ENCODE data around the gene B4GALT4. TPM values are rescaled to one million over a fixed set of nuclear protein-coding genes. Genes with fewer than 3 reads are reported as not detected.

The B4GALT4 gene
- total RNA-seq, 5 donors from 2014 or later (not counting 1 experiment from before 2014, with no cell fraction given) = 14.0 to 33.7 (median 18.2) TPM

- ChIA-PET POLR2A (interaction anchor here (0.5 to 0.8 kb wide), 5 partner anchors 8 to 1525 kb away, joined by 3 to 8 read pairs (median 4); partner anchors contain the start of gene B4GALT4 (in 1 of the 2)), CTCF (interaction anchor here (1.2 to 2.3 kb wide), 5 partner anchors 8 to 135 kb away, joined by 3 to 14 read pairs (median 7); no protein-coding TSS in a partner anchor)
- H3K27ac ChIP-seq (ENCODE audit: low read length) = peak overlapping the region; percentile 52
- peaks cover 17 to 76% of the 10 kb centered on the region in 2 donors for H3K36me3 ChIP-seq (ENCODE audit: control insufficient read depth in 2 of 2, extremely low read depth in 1 of 2, insufficient read depth in 1 of 2, low read length in 1 of 2)
- H3K27me3 ChIP-seq (replicated peaks in 1 of 2; ENCODE audit: control insufficient read depth in 2 of 2, extremely low read depth in 1 of 2, insufficient read depth in 2 of 2, low read length in 1 of 2) = no peaks in the 10 kb centered on the region
- Mint-ChIP-seq H3K4me3 (peak overlapping the region; percentile 41 to 60 (median 54)), H3K4me1 (peaks cover 38 to 47% (median 42%) of the 10 kb centered on the region in 3 donors), H3K27me3 (no peaks in the 10 kb centered on the region), H3K9me3 (no peaks in the 10 kb centered on the region), H3K36me3 (peaks cover 62% of the 10 kb centered on the region), H3K27ac (peak overlapping the region; percentile 89 to 93)
- ATAC-seq (replicated peaks in 1 of 4) (peak; percentile 94 to 100 (median 94)), DNase-seq (peak in 27 of 35 experiments; percentile 6 to 64 (median 32))
- H3K4me1 ChIP-seq (ENCODE audit: control insufficient read depth in 1 of 2, extremely low read depth in 1 of 2, insufficient read depth in 2 of 2, low read length in 2 of 2) = peaks cover 11 to 18% of the 10 kb centered on the region in 2 experiments
- no peaks in the 10 kb centered on the region for H3K9me3 ChIP-seq
- WGBS (ENCODE audit: insufficient coverage) = 20% methylated on average over 1 of the region's 4 CpGs
- H3K4me3 ChIP-seq (ENCODE audit: control insufficient read depth in 1 of 2, extremely low read depth in 1 of 2, low read length in 1 of 2) = no peak overlapping the region
Observed at GRCh38 chr3:119219069-119219468, 21.6 kb downstream of the B4GALT4 start.

GRCh38 chr3:119211803-119212202, 28.9 kb downstream of the B4GALT4 start:
- ATAC-seq (replicated peaks in 1 of 4) (no peak), DNase-seq (no peak)
- Mint-ChIP-seq H3K27me3 (no peaks in the 10 kb centered on the region), H3K36me3 (peaks cover 70% of the 10 kb centered on the region), H3K9me3 (no peaks in the 10 kb centered on the region), H3K4me1 (peaks cover 25 to 43% (median 35%) of the 10 kb centered on the region in 3 donors), H3K4me3 (no peak overlapping the region), H3K27ac (no peak overlapping the region)
- H3K27me3 ChIP-seq (replicated peaks in 1 of 2; ENCODE audit: control insufficient read depth in 2 of 2, extremely low read depth in 1 of 2, insufficient read depth in 2 of 2, low read length in 1 of 2) = no peaks in the 10 kb centered on the region
- H3K4me1 ChIP-seq (ENCODE audit: control insufficient read depth in 1 of 2, extremely low read depth in 1 of 2, insufficient read depth in 2 of 2, low read length in 2 of 2) = peaks cover 7 to 22% of the 10 kb centered on the region in 2 experiments
- H3K36me3 ChIP-seq (ENCODE audit: control insufficient read depth in 2 of 2, extremely low read depth in 1 of 2, insufficient read depth in 1 of 2, low read length in 1 of 2) = peaks cover 8 to 61% of the 10 kb centered on the region in 2 donors
- no peak overlapping the region for H3K4me3 ChIP-seq (ENCODE audit: control insufficient read depth in 1 of 2, extremely low read depth in 1 of 2, low read length in 1 of 2)
- POLR2A ChIA-PET = no interaction called here
- CTCF ChIA-PET = interaction anchor here in 1 of 2 donors (0.8 kb wide), 1 partner anchor 27 kb away, joined by 3 read pairs; no protein-coding TSS in a partner anchor
- no CpG with 5 or more reads among the region's 6 CpGs for WGBS (ENCODE audit: insufficient coverage)
- H3K27ac ChIP-seq (ENCODE audit: low read length) = no peak overlapping the region
- H3K9me3 ChIP-seq = no peaks in the 10 kb centered on the region

- Mint-ChIP-seq H3K27ac (peak overlapping the region in 1 of 2 donors; percentile 49), H3K36me3 (peaks cover 69% of the 10 kb centered on the region), H3K4me3 (no peak overlapping the region), H3K27me3 (no peaks in the 10 kb centered on the region), H3K4me1 (peaks cover 31 to 49% (median 41%) of the 10 kb centered on the region in 3 donors), H3K9me3 (no peaks in the 10 kb centered on the region)
- ChIA-PET CTCF (interaction anchor here in 1 of 2 donors (0.6 to 0.8 kb wide), 2 partner anchors 19 to 28 kb away, joined by 3 read pairs; no protein-coding TSS in a partner anchor), POLR2A (interaction anchor here (0.6 to 0.7 kb wide), 2 partner anchors 8 to 245 kb away, joined by 6 to 8 read pairs; no protein-coding TSS in a partner anchor)
- Histone ChIP-seq H3K36me3 (ENCODE audit: control insufficient read depth in 2 of 2, extremely low read depth in 1 of 2, insufficient read depth in 1 of 2, low read length in 1 of 2) (peaks cover 8 to 55% of the 10 kb centered on the region in 2 donors), H3K27ac (ENCODE audit: low read length) (no peak overlapping the region), H3K9me3 (no peaks in the 10 kb centered on the region), H3K27me3 (replicated peaks in 1 of 2; ENCODE audit: control insufficient read depth in 2 of 2, extremely low read depth in 1 of 2, insufficient read depth in 2 of 2, low read length in 1 of 2) (no peaks in the 10 kb centered on the region), H3K4me1 (ENCODE audit: control insufficient read depth in 1 of 2, extremely low read depth in 1 of 2, insufficient read depth in 2 of 2, low read length in 2 of 2) (peaks cover 13 to 28% of the 10 kb centered on the region in 2 experiments), H3K4me3 (ENCODE audit: control insufficient read depth in 1 of 2, extremely low read depth in 1 of 2, low read length in 1 of 2) (no peak overlapping the region)
- no peak for ATAC-seq (replicated peaks in 1 of 4)
- 70% methylated on average over 4 of the region's 4 CpGs for WGBS (ENCODE audit: insufficient coverage)
- no peak for DNase-seq
Observed at GRCh38 chr3:119211193-119211592, 29.5 kb downstream of the B4GALT4 start.

DNA sequence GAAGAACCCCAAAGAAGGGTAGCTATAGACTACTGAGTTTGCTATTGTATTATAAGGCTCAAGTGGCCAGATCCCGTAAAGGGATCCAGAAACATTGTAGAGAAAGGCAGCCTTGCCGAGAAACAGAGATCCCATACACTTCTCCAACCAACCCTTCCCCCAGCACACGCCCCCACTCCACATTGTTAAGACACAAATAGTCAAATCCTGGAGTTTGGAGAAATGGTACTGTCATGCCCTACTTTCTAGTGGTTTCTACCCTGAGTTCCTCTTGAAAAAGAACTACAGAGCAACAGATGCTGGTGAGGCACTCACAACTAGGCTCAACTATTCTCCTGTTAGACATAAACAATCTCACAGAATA, 33.2 kb downstream of the B4GALT4 start:
- Mint-ChIP-seq H3K36me3 (peaks cover 42% of the 10 kb centered on the region), H3K27me3 (no peaks in the 10 kb centered on the region), H3K9me3 (no peaks in the 10 kb centered on the region), H3K4me1 (peaks cover 50 to 67% (median 64%) of the 10 kb centered on the region in 3 donors), H3K4me3 (peak overlapping the region in 1 of 3 donors; percentile 74), H3K27ac (peak overlapping the region; percentile 85 to 87)
- Histone ChIP-seq H3K27ac (ENCODE audit: low read length) (peak overlapping the region; percentile 15), H3K9me3 (no peaks in the 10 kb centered on the region), H3K27me3 (replicated peaks in 1 of 2; ENCODE audit: control insufficient read depth in 2 of 2, extremely low read depth in 1 of 2, insufficient read depth in 2 of 2, low read length in 1 of 2) (no peaks in the 10 kb centered on the region), H3K36me3 (ENCODE audit: control insufficient read depth in 2 of 2, extremely low read depth in 1 of 2, insufficient read depth in 1 of 2, low read length in 1 of 2) (peaks cover 5 to 21% of the 10 kb centered on the region in 2 donors), H3K4me1 (ENCODE audit: control insufficient read depth in 1 of 2, extremely low read depth in 1 of 2, insufficient read depth in 2 of 2, low read length in 2 of 2) (peaks cover 24 to 43% of the 10 kb centered on the region in 2 experiments), H3K4me3 (ENCODE audit: control insufficient read depth in 1 of 2, extremely low read depth in 1 of 2, low read length in 1 of 2) (no peak overlapping the region)
- peak in 1 of 4 experiments; percentile 28 for ATAC-seq (replicated peaks in 1 of 4)
- no CpG with 5 or more reads among the region's 3 CpGs for WGBS (ENCODE audit: insufficient coverage)
- ChIA-PET POLR2A (interaction anchor here in 1 of 2 donors (1.1 kb wide), 1 partner anchor 20 kb away, joined by 4 read pairs; no protein-coding TSS in a partner anchor), CTCF (interaction anchor here in 1 of 2 donors (0.6 kb wide), 2 partner anchors 33 to 323 kb away, joined by 3 to 4 read pairs; partner anchors contain the start of gene B4GALT4)
- no peak for DNase-seq

DNA sequence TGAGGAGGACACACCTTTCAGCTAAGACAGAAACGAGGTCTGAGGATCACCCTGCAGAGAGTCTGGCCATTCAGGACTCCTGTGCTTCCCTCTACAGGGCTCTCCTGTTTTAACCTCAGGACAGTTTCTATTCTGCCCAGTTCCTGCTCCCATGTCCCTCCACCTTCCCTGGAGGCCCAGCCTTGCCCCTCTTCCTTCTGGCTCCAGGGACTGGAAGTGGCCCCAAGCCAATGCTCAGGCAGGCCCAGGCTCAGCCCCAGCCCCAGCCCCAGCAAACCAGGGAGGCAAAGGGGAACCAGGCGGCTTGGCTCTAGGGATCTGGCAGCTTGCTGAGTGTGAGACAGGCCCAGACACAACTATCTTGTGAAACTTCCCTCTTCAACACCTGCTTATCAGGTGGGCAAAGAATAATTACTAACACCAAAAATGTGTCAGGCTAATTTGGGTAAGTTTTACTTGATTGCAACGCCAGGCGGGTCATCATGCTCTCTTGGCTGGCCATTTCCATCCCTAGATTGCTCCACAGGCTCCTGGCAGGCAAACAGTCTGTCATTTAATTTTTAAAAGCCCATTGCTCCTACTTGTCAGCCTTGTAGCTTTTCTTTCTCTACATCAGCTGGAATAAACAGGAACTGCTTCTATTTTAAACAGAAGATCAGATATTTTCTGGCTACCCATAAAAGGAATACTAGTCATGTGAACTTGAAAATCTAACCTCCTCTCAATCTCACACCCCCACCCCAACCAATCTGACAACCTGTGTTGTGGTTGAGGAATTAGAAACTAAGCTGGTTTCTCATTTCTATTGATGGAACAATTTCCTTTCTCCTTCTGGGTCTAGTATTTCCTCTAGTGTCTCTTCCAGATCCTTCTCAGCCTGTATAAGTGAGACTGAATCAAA, 33.8 kb downstream of the B4GALT4 start:
- DNase-seq (peak in 3 of 35 experiments; percentile 6 to 18 (median 13)), ATAC-seq (replicated peaks in 1 of 4) (peak in 3 of 4 experiments; percentile 50 to 85 (median 52))
- Histone ChIP-seq H3K27ac (ENCODE audit: low read length) (peak overlapping the region; percentile 3), H3K4me3 (ENCODE audit: control insufficient read depth in 1 of 2, extremely low read depth in 1 of 2, low read length in 1 of 2) (peak overlapping the region in 1 of 2 donors; percentile 49), H3K9me3 (no peaks in the 10 kb centered on the region), H3K4me1 (ENCODE audit: control insufficient read depth in 1 of 2, extremely low read depth in 1 of 2, insufficient read depth in 2 of 2, low read length in 2 of 2) (peaks cover 24 to 43% of the 10 kb centered on the region in 2 experiments), H3K36me3 (ENCODE audit: control insufficient read depth in 2 of 2, extremely low read depth in 1 of 2, insufficient read depth in 1 of 2, low read length in 1 of 2) (peaks cover 5 to 16% of the 10 kb centered on the region in 2 donors), H3K27me3 (replicated peaks in 1 of 2; ENCODE audit: control insufficient read depth in 2 of 2, extremely low read depth in 1 of 2, insufficient read depth in 2 of 2, low read length in 1 of 2) (no peaks in the 10 kb centered on the region)
- H3K27me3 Mint-ChIP-seq = no peaks in the 10 kb centered on the region
- ChIA-PET POLR2A (interaction anchor here in 1 of 2 donors (1.1 kb wide), 1 partner anchor 20 kb away, joined by 4 read pairs; no protein-coding TSS in a partner anchor), CTCF (interaction anchor here in 1 of 2 donors (0.6 kb wide), 1 partner anchor 34 kb away, joined by 3 read pairs; the partner anchor contains the start of gene B4GALT4)
- H3K27ac Mint-ChIP-seq = peak overlapping the region; percentile 85 to 87
- no peaks in the 10 kb centered on the region for H3K9me3 Mint-ChIP-seq
- peaks cover 50 to 67% (median 64%) of the 10 kb centered on the region in 3 donors for H3K4me1 Mint-ChIP-seq
- H3K36me3 Mint-ChIP-seq = peaks cover 35% of the 10 kb centered on the region
- 83% methylated on average over 3 of the region's 4 CpGs for WGBS (ENCODE audit: insufficient coverage)
- peak overlapping the region in 1 of 3 donors; percentile 74 for H3K4me3 Mint-ChIP-seq

GRCh38 chr3:119205685-119206084, 35.0 kb downstream of the B4GALT4 start:
- no peak overlapping the region for H3K4me3 ChIP-seq (ENCODE audit: control insufficient read depth in 1 of 2, extremely low read depth in 1 of 2, low read length in 1 of 2)
- DNase-seq (no peak), ATAC-seq (replicated peaks in 1 of 4) (no peak)
- WGBS (ENCODE audit: insufficient coverage) = 90% methylated on average over 3 of the region's 5 CpGs
- no peak overlapping the region for H3K27ac ChIP-seq (ENCODE audit: low read length)
- peaks cover 50 to 67% (median 64%) of the 10 kb centered on the region in 3 donors for H3K4me1 Mint-ChIP-seq
- peaks cover under 1 to 8% of the 10 kb centered on the region in 2 donors for H3K36me3 ChIP-seq (ENCODE audit: control insufficient read depth in 2 of 2, extremely low read depth in 1 of 2, insufficient read depth in 1 of 2, low read length in 1 of 2)
- H3K36me3 Mint-ChIP-seq = peaks cover 28% of the 10 kb centered on the region
- H3K27me3 ChIP-seq (replicated peaks in 1 of 2; ENCODE audit: control insufficient read depth in 2 of 2, extremely low read depth in 1 of 2, insufficient read depth in 2 of 2, low read length in 1 of 2) = no peaks in the 10 kb centered on the region
- no peaks in the 10 kb centered on the region for H3K9me3 ChIP-seq
- H3K9me3 Mint-ChIP-seq = no peaks in the 10 kb centered on the region
- peak overlapping the region; percentile 79 to 85 for H3K27ac Mint-ChIP-seq
- ChIA-PET CTCF (interaction anchor here in 1 of 2 donors (0.6 kb wide), 1 partner anchor 112 kb away, joined by 3 read pairs; no protein-coding TSS in a partner anchor), POLR2A (no interaction called here)
- H3K4me1 ChIP-seq (ENCODE audit: control insufficient read depth in 1 of 2, extremely low read depth in 1 of 2, insufficient read depth in 2 of 2, low read length in 2 of 2) = peaks cover 24 to 43% of the 10 kb centered on the region in 2 experiments
- peak overlapping the region in 1 of 3 donors; percentile 74 for H3K4me3 Mint-ChIP-seq
- H3K27me3 Mint-ChIP-seq = no peaks in the 10 kb centered on the region

Data from T-cell (primary cell).